Right forelimb (tissue), 1 donor: Measurements from ENCODE around the gene CDCA7.
"Not testable (repeated sequence)": the region's sequence is repeated elsewhere in the genome, so short reads cannot be mapped to it uniquely, and the experiment has no call there.

Experiments
- DNase-seq: peaks from one replicate; pipeline ENCODE4 v3.0.0-alpha.2; 2018

The CDCA7 gene

DNA sequence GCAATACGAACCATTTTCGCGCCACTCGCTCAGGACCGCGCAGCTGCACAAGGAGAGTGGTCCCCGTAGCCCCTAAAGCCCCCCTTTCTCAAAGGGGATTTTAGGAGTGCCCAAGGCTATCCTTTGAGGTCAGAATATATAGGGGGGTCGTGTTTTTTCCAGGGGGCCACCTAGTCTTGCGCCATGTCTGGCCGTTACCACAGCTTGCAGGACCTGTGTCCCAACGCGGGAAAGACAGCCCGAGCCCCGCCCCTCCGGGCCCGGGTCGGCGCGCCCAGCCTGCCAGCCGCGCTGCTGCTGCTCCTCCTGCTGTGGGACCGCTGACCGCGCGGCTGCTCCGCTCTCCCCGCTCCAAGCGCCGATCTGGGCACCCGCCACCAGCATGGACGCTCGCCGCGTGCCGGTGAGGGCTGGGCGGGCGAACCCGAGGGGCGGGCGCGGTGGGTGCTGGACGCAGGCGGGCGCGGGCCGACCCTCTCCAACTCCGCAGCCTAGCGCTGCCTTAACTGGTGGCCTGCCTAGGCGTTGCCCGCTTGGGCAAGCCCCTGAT, at the start of gene CDCA7:
CDCA7 (plus strand) TSS at position 291 of the 550 bp plus-strand sequence; CDS start at position 383, 92 bp downstream.
- DNase-seq, result peak; percentile 86

DNA sequence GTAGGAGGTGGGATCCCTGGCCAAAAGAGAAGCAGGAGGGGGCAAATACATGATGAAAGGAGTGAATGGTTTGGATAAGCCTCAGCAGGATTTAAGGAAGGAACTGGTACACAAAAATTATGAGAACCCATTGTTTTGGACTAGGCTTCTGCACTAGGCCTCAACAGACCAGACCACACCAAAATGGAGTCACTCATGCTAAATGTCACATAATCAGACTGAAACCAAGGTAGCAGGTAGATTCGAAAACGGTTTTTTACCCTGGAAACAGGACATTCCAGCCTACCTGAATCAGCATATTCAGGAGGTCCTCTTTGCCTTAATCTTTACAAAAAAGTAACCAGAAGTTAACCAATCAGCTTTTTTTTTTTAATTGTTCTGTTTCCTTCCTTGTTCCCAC, 49.4 kb upstream of the CDCA7 start:
- DNase-seq, result no peak

DNA sequence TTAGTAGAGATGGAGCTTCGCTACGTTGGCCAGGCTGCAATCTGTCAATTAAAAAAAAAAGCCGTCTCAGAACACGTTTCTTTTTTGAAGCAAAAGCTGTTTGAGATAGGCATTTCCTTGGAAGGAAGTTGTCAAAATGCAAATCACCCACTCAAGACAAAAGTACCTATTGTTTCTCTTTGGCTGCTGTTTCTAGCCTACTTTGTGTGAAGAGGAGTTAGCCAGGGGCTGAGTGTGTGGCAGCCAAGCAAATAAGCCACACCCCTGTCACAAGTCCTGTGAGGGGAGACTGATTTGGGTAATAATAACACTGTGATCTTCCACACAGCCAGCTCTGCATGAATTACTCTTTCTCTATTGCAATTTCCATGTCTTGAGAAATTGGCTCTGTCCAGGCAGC, 47.4 kb upstream of the CDCA7 start:
- no peak for DNase-seq

DNA sequence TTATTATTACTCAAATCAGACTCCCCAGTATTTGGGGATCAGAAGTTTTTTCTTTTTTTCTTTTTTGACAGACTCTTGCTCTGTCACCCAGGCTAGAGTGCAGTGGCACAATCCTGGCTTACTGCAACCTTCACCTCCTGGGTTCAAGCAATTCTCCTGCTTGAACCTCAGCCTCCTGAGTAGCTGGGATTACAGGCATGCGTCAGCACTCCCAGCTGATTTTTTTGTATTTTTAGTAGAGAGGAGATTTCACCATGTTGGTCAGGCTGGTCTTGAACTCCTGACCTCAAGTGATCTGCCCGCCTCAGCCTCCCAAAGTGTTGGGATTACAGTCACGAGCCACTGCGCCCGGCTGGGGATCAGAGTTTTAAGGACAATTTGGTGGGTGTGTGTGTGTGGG, 45.3 kb upstream of the CDCA7 start:
- not testable (repeated sequence) for DNase-seq

DNA sequence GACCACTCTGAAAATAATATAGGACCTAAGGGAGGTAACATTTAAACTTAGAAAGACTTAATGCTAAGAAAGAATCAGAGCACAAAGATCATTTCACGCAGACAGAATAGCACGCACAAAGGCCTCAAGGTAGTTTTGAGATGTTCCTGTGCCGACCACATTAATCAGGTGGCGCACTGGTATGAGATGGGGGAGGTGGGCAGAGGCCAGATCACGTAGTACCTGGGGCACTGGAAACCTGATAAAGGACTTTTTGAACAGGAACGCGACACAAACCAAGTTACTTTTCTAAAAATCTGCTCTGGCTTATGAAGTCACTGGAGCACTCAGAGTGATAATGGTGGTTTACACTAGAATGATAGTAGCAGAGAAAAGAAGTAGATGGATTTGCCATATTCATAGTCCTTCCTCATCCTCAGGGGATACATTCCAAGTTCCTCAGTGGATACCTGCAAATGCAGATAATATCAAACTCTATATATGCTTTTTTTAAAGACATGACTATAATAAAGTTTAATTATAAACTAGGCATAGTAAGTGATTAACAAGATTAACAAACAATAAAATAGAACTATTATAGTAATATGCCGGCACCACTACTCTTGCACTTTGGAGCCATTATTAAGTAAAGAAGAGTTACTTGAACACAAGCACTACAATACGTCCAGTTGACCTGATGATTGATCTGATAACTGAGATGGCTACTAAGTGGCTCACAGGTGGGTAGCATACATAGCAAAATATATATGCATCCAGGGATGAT, 42.6 kb upstream of the CDCA7 start:
- no peak for DNase-seq

DNA sequence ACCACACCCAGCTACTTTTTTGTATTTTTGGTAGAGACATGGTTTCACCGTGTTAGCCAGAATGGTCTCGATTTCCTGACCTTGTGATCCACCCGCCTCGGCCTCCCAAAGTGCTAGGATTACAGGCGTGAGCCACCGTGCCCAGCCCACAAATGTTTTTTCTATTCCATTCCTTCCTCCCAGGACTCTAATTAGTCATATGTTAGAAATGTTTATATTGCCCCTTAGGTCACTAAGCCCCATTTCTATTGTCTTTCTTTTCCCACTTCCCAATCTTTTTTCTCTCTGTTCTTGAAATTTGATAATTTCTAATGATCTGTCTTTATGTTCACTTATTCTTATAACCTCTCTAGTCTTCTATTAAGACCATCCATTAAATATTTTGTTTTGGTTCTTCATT, 31.3 kb upstream of the CDCA7 start:
- no peak for DNase-seq

DNA sequence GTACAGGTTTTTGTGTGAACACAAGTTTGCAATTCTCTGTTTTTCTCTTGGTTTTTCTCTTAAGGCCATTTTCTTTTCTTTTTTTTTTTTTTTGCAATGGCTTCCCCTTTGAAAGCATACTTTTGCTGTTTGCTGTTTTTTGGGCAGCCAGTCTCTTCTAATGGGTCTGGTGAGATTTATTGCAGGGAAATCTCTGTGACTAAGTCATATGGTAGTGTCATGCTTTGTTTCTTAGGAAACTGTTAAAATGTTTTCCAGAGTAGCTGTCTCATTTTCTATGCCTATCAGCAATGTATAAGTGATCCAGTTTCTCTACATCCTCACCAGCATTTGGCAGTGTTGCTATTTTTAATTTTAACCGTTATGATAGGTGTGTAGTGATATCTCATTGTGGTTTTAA, 27.9 kb upstream of the CDCA7 start:
- no peak for DNase-seq

DNA sequence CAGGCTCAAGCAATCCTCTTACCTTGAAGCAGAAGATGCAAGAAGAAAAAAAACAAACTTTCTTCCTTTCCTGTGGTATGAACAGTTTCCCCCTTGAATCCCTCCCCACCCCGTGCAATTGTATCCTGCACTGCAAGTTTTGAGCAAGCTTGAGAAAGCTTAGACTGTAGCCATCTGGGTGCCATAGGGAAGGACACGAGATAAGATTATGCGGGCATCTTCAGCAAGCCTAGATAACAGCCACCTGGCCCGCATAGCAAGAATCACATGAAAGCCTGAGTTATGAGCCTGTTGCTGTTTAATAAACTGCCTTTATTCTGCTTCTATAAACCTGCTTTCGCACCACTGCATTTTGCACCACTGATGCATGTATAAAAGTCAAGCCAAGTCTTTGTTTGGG, 27.3 kb upstream of the CDCA7 start:
- DNase-seq, result no peak

DNA sequence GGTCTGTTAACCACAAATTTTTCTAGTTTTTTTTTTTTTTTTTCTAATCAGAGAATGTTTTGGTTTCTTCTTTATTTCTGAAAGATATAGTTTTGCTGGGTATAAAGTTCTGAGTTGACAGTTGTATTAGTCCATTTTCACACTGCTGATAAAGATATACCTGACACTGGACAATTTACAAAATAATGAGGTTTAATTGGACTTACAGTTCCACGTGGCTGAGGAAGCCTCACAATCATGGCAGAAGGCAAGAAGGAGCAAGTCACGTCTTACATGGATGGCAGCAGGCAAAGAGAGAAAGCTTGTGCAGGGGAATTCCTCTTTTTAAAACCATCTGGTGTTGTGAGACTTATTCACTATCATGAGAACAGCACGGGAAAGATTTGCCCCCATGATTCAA, 21.7 kb upstream of the CDCA7 start:
- not testable (repeated sequence) for DNase-seq

DNA sequence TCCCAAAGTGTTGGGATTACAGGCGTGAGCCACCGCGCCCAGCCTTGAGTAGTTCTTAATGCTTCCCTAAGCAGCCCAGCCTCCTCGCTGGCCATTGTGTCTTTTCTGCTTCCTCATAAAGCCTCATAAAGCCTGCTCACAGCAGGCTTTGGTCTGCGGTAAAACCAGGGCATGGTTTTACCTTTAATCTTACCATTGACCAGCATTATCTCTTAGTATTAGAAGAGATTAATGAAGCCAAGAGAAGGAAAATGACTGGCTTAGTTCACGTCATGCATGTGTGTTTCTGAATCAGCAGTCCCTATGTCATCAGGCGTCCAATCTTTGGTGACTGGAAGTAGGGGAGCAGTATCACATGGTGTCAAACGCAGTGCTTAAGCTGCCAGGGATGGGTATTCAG, 14.9 kb upstream of the CDCA7 start:
- DNase-seq, result no peak

DNA sequence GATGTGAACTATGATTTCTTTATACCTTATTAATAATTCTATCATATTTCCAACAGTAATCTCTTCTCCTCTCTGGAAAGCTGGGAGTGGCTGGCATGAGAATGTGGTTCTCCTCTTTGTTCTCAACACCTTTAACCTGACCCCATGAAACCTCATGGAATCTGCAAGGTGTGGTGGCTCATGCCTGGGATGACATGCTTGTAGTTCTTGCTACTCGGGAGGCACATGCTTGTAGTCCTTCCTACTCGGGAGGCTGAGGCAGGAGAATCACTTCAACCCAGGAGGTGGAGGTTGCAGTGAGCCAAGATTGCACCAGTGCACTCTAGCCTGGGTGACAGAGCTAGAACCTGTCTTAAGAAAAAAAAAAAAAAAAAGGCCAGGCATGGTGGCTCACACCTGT, 10.8 kb upstream of the CDCA7 start:
- no peak for DNase-seq

DNA sequence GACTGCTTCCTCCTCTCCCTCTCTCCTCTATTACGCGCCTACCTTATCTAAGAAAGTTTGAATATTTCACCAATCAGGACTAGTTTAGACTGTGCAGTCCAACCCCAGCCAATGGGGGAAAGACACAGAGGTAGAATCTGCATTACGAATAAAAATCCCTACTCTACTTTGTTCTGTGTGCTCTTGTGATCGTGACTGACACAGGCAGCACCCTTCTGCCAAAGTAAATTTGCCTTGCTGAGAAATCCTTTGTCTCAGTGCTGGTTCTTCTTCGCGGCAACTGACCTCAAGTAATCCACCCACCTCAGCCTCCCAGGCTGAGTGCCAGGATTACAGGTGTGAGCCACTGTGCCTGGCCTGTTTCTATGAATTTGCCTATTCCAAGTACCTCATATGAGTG, 8.6 kb upstream of the CDCA7 start:
- no peak for DNase-seq

DNA sequence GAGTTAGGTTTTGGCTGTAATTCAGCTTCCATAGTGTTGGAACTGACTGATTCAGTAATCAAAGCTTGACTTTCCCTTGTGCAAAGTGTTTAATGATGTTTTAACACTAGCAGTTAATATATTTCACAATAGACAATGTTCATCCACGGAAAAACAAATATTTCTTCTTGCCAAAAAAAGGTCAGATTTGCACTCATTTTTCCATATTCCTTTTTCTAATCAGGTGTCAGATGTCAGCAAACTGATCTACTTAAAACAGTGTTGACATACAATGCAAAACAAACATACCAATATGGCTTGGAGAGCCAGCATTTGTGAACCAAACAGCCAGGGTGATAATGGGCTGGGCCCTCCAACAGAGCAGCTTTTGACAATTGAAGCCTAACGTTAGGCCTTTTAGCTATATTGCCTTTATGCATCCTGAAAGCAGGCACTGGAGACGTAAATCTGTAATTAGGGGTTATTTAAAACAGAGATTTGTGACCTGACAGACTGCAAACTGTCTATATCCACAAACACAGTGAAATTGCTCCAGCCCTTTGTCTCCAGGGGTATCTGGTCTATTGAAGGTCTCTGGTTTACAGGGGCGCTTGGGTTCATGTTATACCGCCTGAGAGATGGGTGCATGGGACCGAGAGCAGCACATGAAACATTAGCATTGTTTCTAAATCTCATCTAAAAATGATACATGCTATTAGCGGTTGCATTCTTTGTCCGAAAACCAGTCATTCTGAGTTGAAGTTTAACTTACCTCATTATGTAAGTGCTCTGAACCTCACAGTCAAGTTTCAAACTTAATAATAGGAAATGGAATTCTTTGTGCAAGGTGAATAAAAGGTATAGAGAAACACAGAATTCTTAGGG, 7.1 kb upstream of the CDCA7 start:
- DNase-seq, result no peak

DNA sequence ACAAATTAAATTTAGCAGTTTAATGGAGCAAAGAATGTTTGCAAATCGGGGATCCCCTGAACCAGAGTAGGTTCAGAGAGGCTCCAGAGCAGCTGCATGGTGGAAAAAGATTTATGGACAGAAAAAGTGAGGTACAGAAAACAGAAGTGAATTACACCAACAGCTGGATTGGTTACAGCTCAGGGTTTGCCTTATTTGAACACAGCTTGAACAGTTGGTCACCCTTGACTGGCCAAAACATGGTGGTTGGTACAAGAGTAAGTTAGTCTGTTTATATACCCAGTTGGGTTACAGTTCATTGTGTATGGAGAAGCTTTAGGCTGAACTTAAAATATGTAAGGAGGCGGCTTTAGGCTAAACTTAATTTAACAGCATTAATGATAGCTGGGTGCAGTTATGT, 5.4 kb upstream of the CDCA7 start:
- no peak for DNase-seq

DNA sequence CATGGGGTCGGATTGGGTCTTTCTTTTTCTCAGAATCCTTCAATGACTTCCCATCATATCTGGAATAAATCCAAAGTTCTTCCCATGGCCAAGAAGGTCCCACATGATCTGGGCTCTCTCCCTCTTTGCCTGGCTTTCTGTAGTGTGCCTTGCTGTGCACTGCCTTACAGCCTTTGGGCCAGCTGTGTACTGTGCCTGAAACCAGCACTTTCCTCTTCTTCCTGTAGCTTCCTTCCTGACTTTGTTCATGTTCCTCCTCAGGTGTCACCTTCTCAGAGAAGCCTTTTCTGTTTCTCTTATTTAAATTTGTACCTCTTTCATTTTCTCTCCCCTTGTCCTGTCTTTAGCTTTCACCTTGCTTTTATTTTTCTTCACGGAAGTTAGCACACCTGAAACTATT, 4.3 kb upstream of the CDCA7 start:
- DNase-seq, result no peak

DNA sequence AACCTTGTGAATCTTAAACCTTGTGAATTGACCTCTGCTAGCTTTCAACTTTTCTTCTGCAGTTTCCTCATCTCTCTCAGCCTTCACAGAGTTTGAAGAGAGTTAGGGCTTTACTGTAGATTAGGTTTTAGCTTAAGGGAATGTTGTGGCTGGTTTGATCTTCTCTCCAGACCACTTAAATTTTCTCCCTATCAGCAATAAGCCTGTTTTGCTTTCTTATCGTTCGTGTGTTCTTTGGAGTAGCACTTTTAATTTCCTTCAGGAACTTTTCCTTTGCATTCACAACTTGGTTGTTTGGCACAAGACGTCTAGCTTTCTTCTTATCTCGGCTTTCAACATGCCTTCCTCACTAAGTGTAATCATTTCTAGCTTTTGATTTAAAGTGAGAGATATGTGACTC, 2.8 kb upstream of the CDCA7 start:
- DNase-seq, result no peak

DNA sequence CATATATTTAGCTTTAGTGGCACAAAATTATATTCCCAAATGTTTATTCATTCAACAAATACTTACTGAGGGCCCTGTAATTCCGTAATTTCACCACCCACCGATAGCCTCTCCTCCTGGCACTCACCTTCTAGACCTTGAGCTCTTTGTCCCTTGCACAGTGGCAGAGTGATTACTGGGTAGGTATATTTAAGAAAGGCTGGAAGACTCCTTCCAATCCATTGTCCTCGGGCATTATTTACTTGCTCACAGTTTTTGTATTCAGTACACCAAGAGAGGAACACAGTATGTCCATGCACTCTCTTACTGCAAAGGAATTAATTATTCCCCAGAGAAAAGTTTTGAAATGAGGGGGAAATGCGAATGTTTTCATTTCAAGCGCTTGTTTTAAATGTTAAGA, 1.1 kb upstream of the CDCA7 start:
- DNase-seq, result no peak

DNA sequence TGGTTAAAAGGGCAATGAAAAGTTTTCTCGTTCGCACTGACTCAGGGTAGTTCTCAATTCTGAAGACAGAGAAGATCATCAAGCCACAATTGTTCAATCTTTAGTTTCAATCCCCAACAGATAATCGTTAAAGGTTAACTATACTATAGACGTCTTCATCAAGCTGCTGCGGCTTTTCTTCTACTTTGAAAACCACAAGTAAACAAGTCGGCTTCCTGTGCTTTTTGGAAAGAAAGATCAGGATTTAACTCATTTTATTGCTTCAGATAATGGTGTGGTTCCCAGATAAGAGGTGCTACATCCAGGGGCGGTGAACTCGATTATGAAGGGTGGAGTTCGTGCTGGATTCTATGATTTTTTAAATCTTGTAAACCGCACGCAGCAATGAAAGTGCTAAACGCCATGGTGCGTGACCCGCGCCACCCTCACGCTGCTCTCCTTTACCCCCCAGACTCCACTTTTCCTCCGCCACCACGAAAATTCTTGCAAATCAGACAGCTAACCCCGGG, 545 bp upstream of the CDCA7 start:
- DNase-seq, result no peak

DNA sequence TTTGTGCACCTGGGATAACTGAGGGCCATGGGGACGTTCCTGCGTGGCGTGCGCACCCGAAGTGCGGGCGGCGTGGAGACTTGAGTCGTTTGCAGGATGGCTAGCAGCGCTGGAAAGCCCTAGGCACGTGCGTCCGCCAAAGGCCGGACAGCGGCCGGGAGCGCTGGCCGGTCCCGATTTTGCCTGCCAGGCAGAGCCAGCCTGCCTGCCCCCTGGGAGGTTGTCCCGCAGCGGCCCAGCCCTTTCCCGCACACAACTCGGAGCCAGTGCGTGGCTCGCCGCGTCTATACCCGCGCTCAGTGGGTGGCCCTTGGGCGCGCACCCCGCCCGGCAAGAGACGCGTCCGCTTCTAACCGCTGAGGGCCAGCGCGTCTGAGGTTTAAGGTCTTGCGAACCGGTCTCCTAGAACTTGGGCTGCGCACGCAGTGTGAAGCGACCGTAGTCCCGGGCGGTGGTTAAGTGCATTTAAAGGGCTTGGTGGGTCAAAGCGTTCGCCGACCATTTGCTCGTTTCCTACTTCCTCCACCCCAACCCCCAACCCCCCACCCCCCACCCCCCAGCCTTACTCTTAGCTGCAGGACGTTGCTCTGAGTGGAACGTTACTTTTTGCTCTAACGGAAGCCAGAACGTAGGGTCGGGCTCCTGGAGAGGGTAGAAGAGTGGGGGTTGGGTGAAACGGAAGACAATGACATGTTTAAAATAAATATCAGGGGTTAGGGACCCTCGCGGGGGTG, 627 bp downstream of the CDCA7 start:
- peak; percentile 68 for DNase-seq

DNA sequence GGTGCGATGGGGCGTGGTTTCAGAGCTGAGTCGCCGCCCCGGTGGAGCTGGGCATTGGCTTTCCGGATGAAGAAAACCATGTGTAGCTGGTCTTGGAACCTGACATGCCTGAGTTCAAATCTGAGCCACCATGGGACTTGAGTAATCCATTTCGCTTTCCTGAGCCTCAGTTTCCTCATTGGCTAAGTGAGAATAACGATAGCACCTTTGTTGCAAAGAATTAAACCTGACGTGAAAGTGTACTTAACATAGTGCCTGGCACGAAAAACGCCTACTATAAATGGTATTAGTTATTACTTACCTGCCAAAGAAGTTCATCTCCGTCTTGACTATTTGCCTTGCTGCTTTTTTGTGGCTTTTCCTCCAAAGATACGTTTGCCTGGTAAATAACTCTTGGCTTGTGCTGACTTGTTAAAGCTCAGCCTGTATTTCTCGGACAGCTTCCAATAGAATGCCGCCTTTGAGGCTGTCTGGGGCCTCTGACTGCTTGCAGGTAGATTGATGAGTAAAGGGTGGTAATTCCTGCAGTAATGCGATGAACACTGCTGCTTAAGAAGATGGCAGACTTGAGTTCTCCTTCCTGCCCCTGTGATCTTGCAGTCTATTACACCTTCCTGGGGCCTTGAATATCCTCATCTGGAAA, 1.3 kb downstream of the CDCA7 start:
- DNase-seq, result no peak

DNA sequence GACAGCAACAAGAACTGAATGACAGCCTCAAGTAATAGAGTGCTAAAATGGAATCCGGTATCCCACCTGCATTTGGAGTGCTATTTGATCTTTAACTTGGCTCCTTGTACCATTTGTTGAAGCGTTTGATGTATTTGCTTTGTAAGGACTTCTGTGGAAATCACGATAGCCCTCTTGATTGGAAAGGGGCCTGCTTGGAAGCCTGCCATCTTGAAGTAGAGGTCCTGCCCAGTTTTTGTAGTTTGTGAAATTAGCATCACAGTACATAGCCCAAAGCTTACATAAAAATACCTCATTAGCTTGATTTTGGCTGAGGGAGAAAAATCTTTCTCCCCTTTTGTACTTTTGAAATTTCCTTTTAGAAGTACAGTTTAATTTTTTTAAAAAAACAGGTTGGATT, 2.7 kb downstream of the CDCA7 start:
- no peak for DNase-seq

DNA sequence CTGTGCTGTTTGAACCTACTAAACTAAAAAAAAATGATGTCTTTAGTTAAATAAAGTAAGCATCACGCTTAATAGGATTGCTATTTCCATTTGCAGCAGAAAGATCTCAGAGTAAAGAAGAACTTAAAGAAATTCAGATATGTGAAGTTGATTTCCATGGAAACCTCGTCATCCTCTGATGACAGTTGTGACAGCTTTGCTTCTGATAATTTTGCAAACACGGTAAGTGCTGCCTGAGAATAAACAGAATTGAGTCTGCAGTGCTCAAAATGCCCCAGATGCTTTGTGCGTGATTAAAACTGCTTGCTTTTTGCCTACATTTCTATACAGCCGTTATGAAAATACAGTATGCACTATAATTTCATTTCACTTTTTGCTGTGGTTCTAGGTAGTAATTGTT, 3.9 kb downstream of the CDCA7 start:
- DNase-seq, result no peak

DNA sequence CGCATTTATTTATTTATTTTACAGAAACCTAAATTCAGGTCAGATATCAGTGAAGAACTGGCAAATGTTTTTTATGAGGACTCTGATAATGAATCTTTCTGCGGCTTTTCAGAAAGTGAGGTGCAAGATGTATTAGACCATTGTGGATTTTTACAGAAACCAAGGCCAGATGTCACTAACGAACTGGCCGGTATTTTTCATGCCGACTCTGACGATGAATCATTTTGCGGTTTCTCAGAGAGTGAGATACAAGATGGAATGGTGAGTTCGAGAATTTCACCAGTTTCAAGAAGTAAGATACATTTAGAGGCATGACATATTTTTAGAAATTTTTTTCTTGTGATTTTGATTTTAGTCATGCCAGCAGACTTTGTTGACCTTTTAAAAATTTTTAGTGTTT, 4.6 kb downstream of the CDCA7 start:
- no peak for DNase-seq
